Astrocyte (in vitro differentiated cells and primary cell): ENCODE results near the gene CPTP. TPM values are rescaled to one million over a fixed set of nuclear protein-coding genes. Genes with fewer than 3 reads are reported as not detected.
A peak's percentile ranks its signal among the peaks of the same experiment; 100 is the strongest.

Experiments used
- DNase-seq: peaks from one replicate; pipeline ENCODE4 v3.0.0-alpha.2; 2010; ENCODE audit warnings: low read depth
- FAIRE-seq: peaks from 2 replicates; lab custom pipeline; 2011; peaks lifted over from hg19 to GRCh38; lab: Jason Lieb, UNC
- H2AFZ ChIP-seq: 2 replicates; pipeline ENCODE4 v1.6.0; 2012; ENCODE audit warnings: low read depth, low read length, inconsistent platforms
- H3K27ac ChIP-seq: 2 replicates; pipeline ENCODE4 v1.5.1; 2011; ENCODE audit warnings: low read depth, low read length, inconsistent platforms
- H3K27me3 ChIP-seq: 2 replicates; pipeline ENCODE4 v1.6.0; 2011; ENCODE audit warnings: low read length, inconsistent platforms; ENCODE audit not compliant: insufficient read depth
- H3K36me3 ChIP-seq: 2 replicates; pipeline ENCODE4 v1.5.1; 2011; ENCODE audit warnings: low read length, inconsistent platforms; ENCODE audit not compliant: insufficient read depth
- H3K4me1 ChIP-seq: 2 replicates; pipeline ENCODE4 v1.5.1; 2011; ENCODE audit warnings: low read length, inconsistent platforms; ENCODE audit not compliant: insufficient read depth
- H3K4me2 ChIP-seq: 2 replicates; pipeline ENCODE4 v1.6.0; 2012; ENCODE audit warnings: low read length, inconsistent platforms
- H3K4me3 ChIP-seq: 2 replicates; pipeline ENCODE4 v1.5.1; 2011; ENCODE audit warnings: low read depth, mild to moderate bottlenecking, low read length, inconsistent platforms; ENCODE audit not compliant: insufficient read depth
- H3K79me2 ChIP-seq: 2 replicates; pipeline ENCODE4 v1.6.0; 2012; ENCODE audit warnings: mild to moderate bottlenecking, low read length, inconsistent platforms; ENCODE audit not compliant: insufficient read depth
- H3K9ac ChIP-seq: 2 replicates; pipeline ENCODE4 v1.6.0; 2012; ENCODE audit warnings: mild to moderate bottlenecking, low read length, inconsistent platforms
- H3K9me3 ChIP-seq: 2 replicates; pipeline ENCODE4 v1.5.1; 2012; ENCODE audit warnings: low read depth, mild to moderate bottlenecking, low read length, inconsistent platforms; ENCODE audit not compliant: insufficient read depth
- H4K20me1 ChIP-seq: 2 replicates; pipeline ENCODE4 v1.6.0; 2012; ENCODE audit warnings: low read length, inconsistent platforms; ENCODE audit not compliant: insufficient read depth
- H3K27ac Mint-ChIP-seq: one replicate; pipeline ENCODE4 v1.8.0; 2021; ENCODE audit warnings: mild to moderate bottlenecking, mixed read lengths; ENCODE audit not compliant: unreplicated experiment
- H3K27me3 Mint-ChIP-seq: one replicate; pipeline ENCODE4 v1.8.0; 2021; ENCODE audit warnings: low read depth, mixed read lengths; ENCODE audit not compliant: unreplicated experiment
- H3K36me3 Mint-ChIP-seq: one replicate; pipeline ENCODE4 v1.8.0; 2021; ENCODE audit warnings: low read depth, mixed read lengths; ENCODE audit not compliant: unreplicated experiment
- H3K4me1 Mint-ChIP-seq: one replicate; pipeline ENCODE4 v1.8.0; 2021; ENCODE audit warnings: low read depth, mixed read lengths; ENCODE audit not compliant: unreplicated experiment
- H3K4me3 Mint-ChIP-seq: one replicate; pipeline ENCODE4 v1.8.0; 2021; ENCODE audit warnings: mild to moderate bottlenecking, moderate library complexity, mixed read lengths; ENCODE audit not compliant: unreplicated experiment
- H3K9me3 Mint-ChIP-seq: one replicate; pipeline ENCODE4 v1.8.0; 2021; ENCODE audit warnings: mild to moderate bottlenecking, mixed read lengths; ENCODE audit not compliant: unreplicated experiment
- EZH2 ChIP-seq: IDR thresholded peaks from 2 replicates; pipeline ENCODE4 v1.6.1; 2012; ENCODE audit warnings: mild to moderate bottlenecking, low read length, inconsistent platforms; ENCODE audit not compliant: insufficient read depth
- total RNA-seq: library from RNA; stranded (reverse); gene quantifications from 2 replicates; pipeline ENCODE4 v1.2.1, GENCODE V29; 2021
- TF ChIP-seq, protein P1 (sequence below): IDR thresholded peaks from 2 replicates; pipeline ENCODE4 v1.5.1; 2011; ENCODE audit warnings: low read depth, mild to moderate bottlenecking, inconsistent platforms, low read length, moderate library complexity; ENCODE audit not compliant: insufficient read depth

Gene CPTP
- total RNA-seq, 1 donor from 2014 or later: 28.5 TPM

DNA sequence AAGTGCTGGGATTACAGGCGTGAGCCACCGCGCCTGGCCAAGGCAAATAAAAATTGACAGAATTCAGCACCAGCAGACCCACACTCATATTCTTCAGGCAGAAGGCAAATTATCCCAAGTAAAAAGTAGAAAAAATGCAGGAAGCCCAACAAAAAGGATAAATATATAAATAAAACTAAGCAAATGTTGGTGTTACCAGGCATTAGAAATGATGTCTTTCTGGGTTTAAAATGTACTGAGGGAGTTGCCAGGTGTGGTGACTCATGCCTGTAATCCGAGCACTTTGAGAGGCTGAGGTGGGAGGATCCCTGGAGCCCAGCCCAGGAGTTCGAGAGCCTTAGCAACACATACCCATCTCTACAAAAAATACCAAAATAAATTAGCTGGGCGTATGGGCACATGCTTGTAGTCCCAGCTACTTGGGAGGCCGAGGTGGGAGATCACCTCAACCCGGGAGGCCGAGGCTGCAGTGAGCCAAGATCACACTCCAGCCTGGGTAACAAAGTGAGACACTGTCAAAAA is 6.4 kb upstream of the CPTP start:
- Histone ChIP-seq H3K27ac (peak overlapping the region; percentile 47), H4K20me1 (peaks cover 79% of the 10 kb centered on the region), H3K9ac (no peak overlapping the region), H3K4me1 (peaks cover 27% of the 10 kb centered on the region), H3K27me3 (no peaks in the 10 kb centered on the region), H3K36me3 (peaks cover 13% of the 10 kb centered on the region), H2AFZ (no peak overlapping the region), H3K4me3 (no peak overlapping the region), H3K4me2 (no peak overlapping the region), H3K9me3 (no peaks in the 10 kb centered on the region), H3K79me2 (peaks cover 77% of the 10 kb centered on the region)
- H3K4me1 Mint-ChIP-seq: peaks cover 27% of the 10 kb centered on the region
- no peaks in the 10 kb centered on the region for H3K27me3 Mint-ChIP-seq
- peaks cover 14% of the 10 kb centered on the region for H3K36me3 Mint-ChIP-seq
- H3K27ac Mint-ChIP-seq: peak overlapping the region; percentile 47
- no peak for TF ChIP-seq EZH2
- TF ChIP-seq, protein P1, sequence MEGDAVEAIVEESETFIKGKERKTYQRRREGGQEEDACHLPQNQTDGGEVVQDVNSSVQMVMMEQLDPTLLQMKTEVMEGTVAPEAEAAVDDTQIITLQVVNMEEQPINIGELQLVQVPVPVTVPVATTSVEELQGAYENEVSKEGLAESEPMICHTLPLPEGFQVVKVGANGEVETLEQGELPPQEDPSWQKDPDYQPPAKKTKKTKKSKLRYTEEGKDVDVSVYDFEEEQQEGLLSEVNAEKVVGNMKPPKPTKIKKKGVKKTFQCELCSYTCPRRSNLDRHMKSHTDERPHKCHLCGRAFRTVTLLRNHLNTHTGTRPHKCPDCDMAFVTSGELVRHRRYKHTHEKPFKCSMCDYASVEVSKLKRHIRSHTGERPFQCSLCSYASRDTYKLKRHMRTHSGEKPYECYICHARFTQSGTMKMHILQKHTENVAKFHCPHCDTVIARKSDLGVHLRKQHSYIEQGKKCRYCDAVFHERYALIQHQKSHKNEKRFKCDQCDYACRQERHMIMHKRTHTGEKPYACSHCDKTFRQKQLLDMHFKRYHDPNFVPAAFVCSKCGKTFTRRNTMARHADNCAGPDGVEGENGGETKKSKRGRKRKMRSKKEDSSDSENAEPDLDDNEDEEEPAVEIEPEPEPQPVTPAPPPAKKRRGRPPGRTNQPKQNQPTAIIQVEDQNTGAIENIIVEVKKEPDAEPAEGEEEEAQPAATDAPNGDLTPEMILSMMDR: no peak
- peak; percentile 60 for FAIRE-seq
- H3K9me3 Mint-ChIP-seq: no peaks in the 10 kb centered on the region
- H3K4me3 Mint-ChIP-seq: no peak overlapping the region
- peak; percentile 93 for DNase-seq

DNA sequence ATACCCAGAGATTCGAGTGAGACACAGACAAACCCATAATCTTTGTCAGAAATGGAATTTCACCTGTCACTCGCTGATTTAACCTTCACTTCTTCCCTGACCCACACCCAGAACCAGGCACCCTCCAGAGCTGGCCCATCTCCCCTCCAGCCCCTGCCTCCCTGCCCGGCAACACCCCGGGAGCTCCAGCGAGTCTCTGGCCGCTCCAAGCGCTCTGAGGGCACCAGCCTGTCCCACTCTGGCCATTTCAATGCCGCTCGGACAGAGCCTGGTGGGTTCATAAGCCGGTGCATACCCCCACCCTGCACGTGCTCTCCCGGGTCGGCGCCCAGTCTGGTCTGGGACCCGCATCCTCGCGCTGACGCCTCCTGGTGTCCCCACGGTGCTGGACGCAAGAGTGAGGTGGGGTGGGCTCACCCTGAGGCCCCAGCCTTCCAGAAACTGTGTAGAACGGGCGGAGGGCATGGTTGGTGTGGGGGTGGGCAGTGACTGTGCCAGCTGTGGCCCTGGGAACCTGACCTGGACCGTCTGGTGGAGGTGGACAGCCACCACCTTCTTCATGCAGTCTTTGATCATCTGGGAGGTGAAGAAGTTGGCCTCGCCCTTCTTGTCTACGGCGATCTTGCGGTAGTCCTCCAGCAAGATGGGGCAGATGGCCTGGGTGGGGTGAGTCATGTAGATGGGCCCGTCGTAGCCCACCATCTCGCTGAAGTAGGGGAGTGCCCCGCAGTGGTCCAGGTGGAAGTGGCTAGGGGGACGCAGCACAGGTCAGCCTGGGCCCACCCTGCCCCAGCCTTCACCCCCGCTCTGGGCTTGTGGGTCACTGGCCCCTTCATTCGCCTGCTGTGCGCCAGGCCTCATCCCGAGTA is 5.6 kb upstream of the CPTP start:
- no peak for FAIRE-seq

More for the DNA sequence above, 5.6 kb upstream of the CPTP start:
- Histone ChIP-seq H3K79me2 (peaks cover 77% of the 10 kb centered on the region), H4K20me1 (peaks cover 76% of the 10 kb centered on the region), H3K9me3 (no peaks in the 10 kb centered on the region), H2AFZ (no peak overlapping the region), H3K4me2 (no peak overlapping the region), H3K4me3 (no peak overlapping the region), H3K27ac (peak overlapping the region; percentile 36), H3K27me3 (no peaks in the 10 kb centered on the region), H3K4me1 (peaks cover 31% of the 10 kb centered on the region), H3K36me3 (peaks cover 9% of the 10 kb centered on the region), H3K9ac (no peak overlapping the region)
- no peak for DNase-seq
- no peak for TF ChIP-seq EZH2
- TF ChIP-seq, protein P1: no peak
- no peaks in the 10 kb centered on the region for H3K27me3 Mint-ChIP-seq
- H3K27ac Mint-ChIP-seq: peak overlapping the region; percentile 47
- H3K4me3 Mint-ChIP-seq: no peak overlapping the region
- H3K36me3 Mint-ChIP-seq: peaks cover 12% of the 10 kb centered on the region
- H3K4me1 Mint-ChIP-seq: peaks cover 32% of the 10 kb centered on the region
- H3K9me3 Mint-ChIP-seq: no peaks in the 10 kb centered on the region
